HepG2 (cell line): ENCODE data around the gene BEST2. TPM values are rescaled to one million over a fixed set of nuclear protein-coding genes. Genes with fewer than 3 reads are reported as not detected.
A peak's percentile ranks its signal among the peaks of the same experiment; 100 is the strongest.

Source experiments
- ATAC-seq: fragments of 200-7000 bp; cut with Tn5 transposase; 3 replicates; pipeline ENCODE4 v1.9.1; 2020; ENCODE audit warnings: mild to moderate bottlenecking, moderate library complexity
- BruUV-seq: library from RNA; stranded (reverse); fragments of 400-500 nt; replicated peaks from 2 replicates; lab custom pipeline; 2021; lab: Mats Ljungman, UMichigan
- CTCF ChIA-PET: fragments of 300-600 bp; formaldehyde crosslinking; extraction: SDS; loops from one replicate; lab custom pipeline; 2021; ENCODE audit warnings: low total read pairs, inconsistent platforms, low intra/inter-chr PET ratio; lab: Yijun Ruan, JAX
- POLR2A ChIA-PET: fragments of 350-600 bp; sonication (Branson Sonifier 250); formaldehyde crosslinking; loops from one replicate; lab custom pipeline; 2020; ENCODE audit warnings: antibody characterized with exemption, inconsistent platforms; lab: Yijun Ruan, JAX
- DNase-seq: peaks from one replicate; pipeline ENCODE4 v3.0.0-alpha.2; 2015; ENCODE audit warnings: low spot score
- FAIRE-seq: peaks from 3 replicates; lab custom pipeline; 2011; peaks lifted over from hg19 to GRCh38; lab: Jason Lieb, UNC
- H2AFZ ChIP-seq: one replicate; pipeline ENCODE4 v1.6.1; 2011; ENCODE audit warnings: low read length, inconsistent platforms
- H3K27ac ChIP-seq: fragments of 300-600 bp; 3 replicates; pipeline ENCODE4 v1.8.0; 2011; ENCODE audit warnings: mixed run types, mild to moderate bottlenecking, mixed read lengths, low read length, inconsistent platforms; ENCODE audit not compliant: insufficient read depth; ENCODE audit errors: extremely low read length
- H3K27me3 ChIP-seq, 2 experiments: fragments of 200-600 bp in 1 of 2; 2 replicates in 1 of 2; 3 replicates in 1 of 2; pipeline versions ENCODE4 v1.6.0 to v1.8.0; 2011; ENCODE audit warnings: low read length in 2 of 2, mild to moderate bottlenecking in 2 of 2, moderate library complexity in 2 of 2, inconsistent platforms in 1 of 2; ENCODE audit not compliant: insufficient read depth in 2 of 2, control insufficient read depth in 1 of 2
- H3K36me3 ChIP-seq, 2 experiments: fragments of 200-600 bp in 1 of 2; replicated peaks in 1 of 2; 2 replicates in 1 of 2; 3 replicates in 1 of 2; pipeline versions ENCODE4 v1.5.1 to v1.8.0; 2011; ENCODE audit warnings: low read length in 2 of 2, inconsistent platforms in 1 of 2; ENCODE audit not compliant: insufficient read depth in 2 of 2, control insufficient read depth in 1 of 2
- H3K4me1 ChIP-seq: 2 replicates; pipeline ENCODE4 v1.5.1; 2012; ENCODE audit warnings: low read length, inconsistent platforms; ENCODE audit not compliant: insufficient read depth
- H3K4me2 ChIP-seq: 2 replicates; pipeline ENCODE4 v1.6.0; 2011; ENCODE audit warnings: low read depth, low read length, inconsistent platforms
- H3K4me3 ChIP-seq, 3 experiments: fragments of 200-600 bp in 1 of 3; sonication (generic), shearing (Covaris generic) in 1 of 3; replicated peaks in 1 of 3; 2 replicates each; pipeline ENCODE4 v1.5.1; 2011 to 2016; ENCODE audit warnings: low read length in 3 of 3, inconsistent platforms in 2 of 3, low read depth in 2 of 3, mild to moderate bottlenecking in 2 of 3, control low read depth in 1 of 3, mixed read lengths in 1 of 3; ENCODE audit not compliant: insufficient read depth in 1 of 3
- H3K79me2 ChIP-seq: one replicate; pipeline ENCODE4 v1.6.1; 2011; ENCODE audit warnings: low read length, inconsistent platforms; ENCODE audit not compliant: insufficient read depth
- H3K9ac ChIP-seq: 2 replicates; pipeline ENCODE4 v1.6.0; 2011; ENCODE audit warnings: mild to moderate bottlenecking, low read depth, low read length, inconsistent platforms; ENCODE audit not compliant: insufficient read depth
- H3K9me3 ChIP-seq: 2 replicates; pipeline ENCODE4 v1.5.1; 2012; ENCODE audit warnings: mild to moderate bottlenecking, low read length
- H4K20me1 ChIP-seq: 2 replicates; pipeline ENCODE4 v1.6.0; 2011; ENCODE audit warnings: inconsistent platforms, mild to moderate bottlenecking, low read length, moderate library complexity; ENCODE audit not compliant: insufficient read depth
- HNRNPH1 ChIP-seq: fragments of 200-400 bp; formaldehyde crosslinking; optimal IDR thresholded peaks from 2 replicates; pipeline ENCODE3; 2017; ENCODE audit warnings: mild to moderate bottlenecking, low read depth, low read length
- IRF9 ChIP-seq: sonication (generic); formaldehyde crosslinking; IDR thresholded peaks from 2 replicates; pipeline ENCODE4 v1.8.0; 2022; ENCODE audit warnings: missing genetic modification reagents, mild to moderate bottlenecking, borderline replicate concordance
- MAFF ChIP-seq: IDR thresholded peaks from 2 replicates; pipeline ENCODE4 v1.6.1; 2011; ENCODE audit warnings: low read depth, low read length, improper control_type of control experiment
- NR2F6 ChIP-seq, 2 experiments: IDR thresholded peaks; 2 replicates each; pipeline ENCODE4 v1.6.1; 2016; ENCODE audit warnings: antibody characterized with exemption in 1 of 2, mild to moderate bottlenecking in 1 of 2
- RFX5 ChIP-seq: IDR thresholded peaks from 2 replicates; pipeline ENCODE4 v1.6.1; 2011; ENCODE audit warnings: low read depth, low read length, improper control_type of control experiment
- SRSF1 ChIP-seq: fragments of 200-400 bp; formaldehyde crosslinking; optimal IDR thresholded peaks from 2 replicates; pipeline ENCODE3; 2017; ENCODE audit warnings: mild to moderate bottlenecking, low read depth, low read length, moderate library complexity
- ZBTB26 ChIP-seq: IDR thresholded peaks from 2 replicates; pipeline ENCODE4 v1.6.1; 2016; ENCODE audit warnings: missing compliant biosample characterization, missing genetic modification reagents, borderline replicate concordance
- ZBTB42 ChIP-seq: sonication (generic); formaldehyde crosslinking; IDR thresholded peaks from 2 replicates; pipeline ENCODE4 v1.5.0; 2020; ENCODE audit warnings: mild to moderate bottlenecking, missing genetic modification reagents
- ZNF121 ChIP-seq: sonication (generic); formaldehyde crosslinking; IDR thresholded peaks from 2 replicates; pipeline ENCODE4 v1.5.0; 2020; ENCODE audit warnings: mild to moderate bottlenecking, missing genetic modification reagents
- ZNF207 ChIP-seq: fragments of 450-650 bp; IDR thresholded peaks from 2 replicates; pipeline ENCODE4 v1.6.1; 2016; ENCODE audit warnings: antibody characterized with exemption, borderline replicate concordance
- ZNF275 ChIP-seq: sonication (generic); formaldehyde crosslinking; IDR thresholded peaks from 2 replicates; pipeline ENCODE4 v1.8.0; 2022; ENCODE audit warnings: missing genetic modification reagents, mild to moderate bottlenecking, inconsistent platforms, borderline replicate concordance
- ZNF614 ChIP-seq: IDR thresholded peaks from 2 replicates; pipeline ENCODE4 v1.6.1; 2018; ENCODE audit warnings: missing biosample characterization, missing genetic modification reagents, inconsistent platforms, borderline replicate concordance
- ZNF672 ChIP-seq: sonication (generic); formaldehyde crosslinking; IDR thresholded peaks from 2 replicates; pipeline ENCODE4 v1.8.1; 2022; ENCODE audit warnings: missing genetic modification reagents
- WGBS: methylation state at CpG from one replicate; pipeline ENCODE4 v1.1.6; 2017; ENCODE audit warnings: low lambda C conversion rate; 5-methylcytosine and 5-hydroxymethylcytosine counted together
- in situ Hi-C: cut with HindIII; loops from 2 replicates; pipeline ENCODE4 v1.10.0; 2017; ENCODE audit warnings: low pct_unique_long_range_greater_than_20kb; ENCODE audit not compliant: extremely low pct_ligation_motif_present
- intact Hi-C: fragments of 100-400 bp; cut with micrococcal nuclease; formaldehyde crosslinking; loops from one replicate; pipeline ENCODE4 v1.10.0; 2022; ENCODE audit not compliant: unreplicated experiment
- polyA plus RNA-seq, 8 experiments: library from polyadenylated mRNA; depleted of rRNA in 3 of 8; stranded (reverse) in 7 of 8; unstranded in 1 of 8; fragments of >200 nt; fragmentation: Illumina TruSeq in 4 of 8; extraction: Trizol in 4 of 8; gene quantifications; 2 replicates each; pipeline versions ENCODE4 v1.2.1 to v1.2.3, GENCODE V29; 2011 to 2016; ENCODE audit warnings: low read depth in 4 of 8, missing spikeins in 1 of 8, mixed read lengths in 1 of 8; ENCODE audit not compliant: insufficient read depth in 1 of 8
- total RNA-seq, 5 experiments: library from RNA; depleted of rRNA; stranded (reverse); fragments of >200 nt; fragmentation: Illumina TruSeq; extraction: Trizol; gene quantifications; 2 replicates each; pipeline ENCODE4 v1.2.3, GENCODE V29; 2016; ENCODE audit warnings: low read depth in 1 of 5

The BEST2 gene
- total and polyA plus RNA-seq, 2 of the 13 experiments (the other 11 are each of a cell fraction or from before 2014, with no cell fraction given) = not detected

GRCh38 chr19:12801466-12802266 lies 50.1 kb downstream of the BEST2 start, which contains the start of the genes PRDX2 and THSD8 (continued):
- TF ChIP-seq IRF9 (CRISPR knock-in tag) = peak; percentile 75; the same call in 1 of the 2 replicates
- peak; percentile 88 for TF ChIP-seq ZBTB42 (CRISPR knock-in tag)
- TF ChIP-seq ZNF275 (CRISPR knock-in tag) = 0 out of 2 replicates have a peak, but pooled peaks have one; percentile 23

- peak overlapping the region; percentile 81 to 100 (median 93) for H3K4me3 ChIP-seq
- no peak for DNase-seq
- peaks cover 1 to 12% of the 10 kb centered on the region in 2 experiments; a peak in 4 of 5 replicates for H3K36me3 ChIP-seq
- WGBS = 36% methylated on average over 22 of the region's 22 CpGs
- H3K27ac ChIP-seq = peak overlapping the region; percentile 92
- H3K9ac ChIP-seq = peak overlapping the region; percentile 99
- no peaks in the 10 kb centered on the region for H3K9me3 ChIP-seq
- peaks cover 5% of the 10 kb centered on the region; the same call in 1 of the 2 replicates for H4K20me1 ChIP-seq
- H3K79me2 ChIP-seq = peaks cover 18% of the 10 kb centered on the region
- ChIA-PET POLR2A (interaction anchor here (0.9 to 4.0 kb wide), 3 partner anchors 10 to 36 kb away, joined by 3 to 47 read pairs (median 4); partner anchors contain the start of gene JUNB), CTCF (interaction anchor here (1.6 kb wide), 1 partner anchor 36 kb away, joined by 4 read pairs; no protein-coding TSS in a partner anchor)
- BruUV-seq = no TSS peak
- in situ Hi-C loops (loop anchor here (5.0 kb wide), 1 partner anchor 35 kb away; no protein-coding TSS in a partner anchor), intact Hi-C loops (no loop called here)
- no peaks in the 10 kb centered on the region; a peak in 1 of 5 replicates for H3K27me3 ChIP-seq
- no peak overlapping the region for H2AFZ ChIP-seq
- peak overlapping the region; percentile 88 for H3K4me2 ChIP-seq
- H3K4me1 ChIP-seq = peaks cover 32% of the 10 kb centered on the region
- FAIRE-seq = no peak
- ATAC-seq = no peak
- TF ChIP-seq SRSF1 (peak; percentile 13), RFX5 (no peak), HNRNPH1 (no peak), MAFF (no peak), ZNF121 (CRISPR knock-in tag) (peak; percentile 72), ZNF672 (CRISPR knock-in tag) (0 out of 2 replicates have a peak, but pooled peaks have one; percentile 1), NR2F6 (IDR thresholded peaks at IDR 0.05) (no peak), NR2F6 (CRISPR knock-in tag; IDR thresholded peaks at IDR 0.05) (no peak), ZBTB26 (CRISPR knock-in tag) (no peak), ZNF614 (no peak), ZNF207 (no peak)
Measured at GRCh38 chr19:12802267-12803106, 50.9 kb downstream of the BEST2 start.
